ENCODE data around the gene ASAP3.

GRCh38 chr1:23478896-23479665 lies 4.9 kb downstream of the ASAP3 start:
- TF ChIP-seq ZEB2 (IDR thresholded peaks at IDR 0.05) (0 out of 2 replicates have a peak, but pooled peaks have one; percentile 41), SAFB2 (IDR thresholded peaks at IDR 0.05; ENCODE audit: borderline replicate concordance, low read depth, low read length, severe bottlenecking) (no peak), FIP1L1 (IDR thresholded peaks at IDR 0.05; ENCODE audit: low read depth, low read length, poor library complexity, severe bottlenecking) (no peak), NFE2L1 (tag; IDR thresholded peaks at IDR 0.05; ENCODE audit: borderline replicate concordance, low read depth) (no peak), ZHX1 (conservative IDR thresholded peaks at IDR 0.05; ENCODE audit: low read length) (0 out of 2 replicates have a peak, but pooled peaks have one; percentile 71), ZNF668 (CRISPR knock-in tag; IDR thresholded peaks at IDR 0.05) (0 out of 2 replicates have a peak, but pooled peaks have one; percentile 31), RBM39 (optimal IDR thresholded peaks at IDR 0.05; ENCODE audit: low read depth, low read length) (no peak), POLR2AphosphoS5 (IDR thresholded peaks at IDR 0.05; ENCODE audit: control insufficient read depth, insufficient read depth, low read depth, low read length) (peak; percentile 43; the same call in 1 of the 2 replicates), BHLHE40 (IDR thresholded peaks at IDR 0.05; ENCODE audit: low read length) (peak; percentile 88), POLR2A (conservative IDR thresholded peaks at IDR 0.05) (peak; percentile 61; the same call in 1 of the 2 replicates), KDM1A (IDR thresholded peaks at IDR 0.05) (peak; percentile 51 to 75; a peak in 3 of 4 replicates)
- TF ChIP-seq, protein P1, sequence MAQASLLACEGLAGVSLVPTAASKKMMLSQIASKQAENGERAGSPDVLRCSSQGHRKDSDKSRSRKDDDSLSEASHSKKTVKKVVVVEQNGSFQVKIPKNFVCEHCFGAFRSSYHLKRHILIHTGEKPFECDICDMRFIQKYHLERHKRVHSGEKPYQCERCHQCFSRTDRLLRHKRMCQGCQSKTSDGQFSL (CRISPR knock-in tag; IDR thresholded peaks at IDR 0.05): no peak
- TF ChIP-seq, protein P1 (tag; IDR thresholded peaks at IDR 0.05): no peak
